Endothelial cell (in vitro differentiated cells): ENCODE results near the gene ZIC4. TPM values are rescaled to one million over a fixed set of nuclear protein-coding genes. Genes with fewer than 3 reads are reported as not detected.

Experiments
- DNase-seq: peaks from one replicate; pipeline ENCODE4 v3.0.0; 2021; ENCODE audit warnings: low spot score
- H3K27ac Mint-ChIP-seq: one replicate; pipeline ENCODE4 v1.8.0; 2021; ENCODE audit warnings: mixed read lengths, inconsistent platforms; ENCODE audit not compliant: unreplicated experiment
- H3K27me3 Mint-ChIP-seq: one replicate; pipeline ENCODE4 v1.8.0; 2021; ENCODE audit warnings: mild to moderate bottlenecking, moderate library complexity, mixed read lengths, inconsistent platforms; ENCODE audit not compliant: unreplicated experiment
- H3K36me3 Mint-ChIP-seq: one replicate; pipeline ENCODE4 v1.8.0; 2021; ENCODE audit warnings: mild to moderate bottlenecking, low read depth, mixed read lengths, inconsistent platforms; ENCODE audit not compliant: unreplicated experiment
- H3K4me1 Mint-ChIP-seq: one replicate; pipeline ENCODE4 v1.8.0; 2021; ENCODE audit warnings: mild to moderate bottlenecking, mixed read lengths, inconsistent platforms; ENCODE audit not compliant: unreplicated experiment
- H3K4me3 Mint-ChIP-seq: one replicate; pipeline ENCODE4 v1.8.0; 2021; ENCODE audit warnings: mild to moderate bottlenecking, mixed read lengths, inconsistent platforms; ENCODE audit not compliant: unreplicated experiment
- H3K9me3 Mint-ChIP-seq: one replicate; pipeline ENCODE4 v1.8.0; 2021; ENCODE audit warnings: mixed read lengths, inconsistent platforms; ENCODE audit not compliant: unreplicated experiment
- CTCF ChIP-seq: fragments of 200-600 bp; sonication (generic); IDR thresholded peaks from one replicate; pipeline ENCODE4 v1.5.0; 2021; ENCODE audit warnings: antibody characterized with exemption; ENCODE audit not compliant: unreplicated experiment
- total RNA-seq: library from RNA; stranded (reverse); fragmentation: NEBNext Ultra II Directional; extraction: Animal tissue kit (Norgen Biotek cat#: 25700); gene quantifications from one replicate; pipeline ENCODE4 v1.2.1, GENCODE V29; 2021; ENCODE audit not compliant: unreplicated experiment

The ZIC4 gene
- total RNA-seq, 1 donor from 2014 or later = 2.2 TPM

GRCh38 chr3:147414390-147415138, 8.2 kb upstream of the ZIC4 start:
- Mint-ChIP-seq H3K9me3 (no peaks in the 10 kb centered on the region), H3K4me3 (no peak overlapping the region), H3K36me3 (peaks cover 3% of the 10 kb centered on the region), H3K27ac (no peak overlapping the region), H3K27me3 (peaks cover 43% of the 10 kb centered on the region), H3K4me1 (peaks cover 31% of the 10 kb centered on the region)
- no peak for TF ChIP-seq CTCF
- DNase-seq = no peak

- no peaks in the 10 kb centered on the region for H3K9me3 Mint-ChIP-seq
- peaks cover 34% of the 10 kb centered on the region for H3K4me1 Mint-ChIP-seq
- peaks cover 47% of the 10 kb centered on the region for H3K27me3 Mint-ChIP-seq
- H3K27ac Mint-ChIP-seq = no peak overlapping the region
- TF ChIP-seq CTCF = no peak
- no peak for DNase-seq
- H3K36me3 Mint-ChIP-seq = peaks cover 3% of the 10 kb centered on the region
- H3K4me3 Mint-ChIP-seq = peak overlapping the region; percentile 35
Measured at GRCh38 chr3:147413686-147414389, 7.5 kb upstream of the ZIC4 start.

GRCh38 chr3:147412917-147413685, 6.8 kb upstream of the ZIC4 start:
- peak; percentile 11 for DNase-seq
- Mint-ChIP-seq H3K27ac (no peak overlapping the region), H3K36me3 (no peaks in the 10 kb centered on the region), H3K9me3 (no peaks in the 10 kb centered on the region), H3K4me1 (peaks cover 38% of the 10 kb centered on the region), H3K27me3 (peaks cover 46% of the 10 kb centered on the region), H3K4me3 (peak overlapping the region; percentile 35)
- no peak for TF ChIP-seq CTCF

GRCh38 chr3:147412261-147412916, 6.0 kb upstream of the ZIC4 start:
- no peak overlapping the region for H3K4me3 Mint-ChIP-seq
- peak; percentile 31 for DNase-seq
- peaks cover 53% of the 10 kb centered on the region for H3K27me3 Mint-ChIP-seq
- no peaks in the 10 kb centered on the region for H3K36me3 Mint-ChIP-seq
- no peak overlapping the region for H3K27ac Mint-ChIP-seq
- H3K9me3 Mint-ChIP-seq = no peaks in the 10 kb centered on the region
- H3K4me1 Mint-ChIP-seq = peaks cover 45% of the 10 kb centered on the region
- TF ChIP-seq CTCF = no peak
